Dermis microvascular lymphatic vessel endothelial cell (primary cell): ENCODE results near the gene PGRMC1. TPM values are rescaled to one million over a fixed set of nuclear protein-coding genes. Genes with fewer than 3 reads are reported as not detected.
"Not testable (repeated sequence)": the region's sequence is repeated elsewhere in the genome, so short reads cannot be mapped to it uniquely, and the experiment has no call there.

ENCODE experiments used
- DNase-seq, 2 donors: peaks; one replicate each; pipeline versions ENCODE4 v3.0.0 to v3.0.0-alpha.2; 2010; ENCODE audit warnings: low read depth in 2 of 2
- total RNA-seq: library from RNA; depleted of rRNA; stranded (reverse); fragments of >200 nt; gene quantifications from 2 replicates; pipeline ENCODE4 v1.2.1, GENCODE V29; 2014

Gene PGRMC1
- total RNA-seq, 1 donor from 2014 or later, result 72.7 TPM

DNA sequence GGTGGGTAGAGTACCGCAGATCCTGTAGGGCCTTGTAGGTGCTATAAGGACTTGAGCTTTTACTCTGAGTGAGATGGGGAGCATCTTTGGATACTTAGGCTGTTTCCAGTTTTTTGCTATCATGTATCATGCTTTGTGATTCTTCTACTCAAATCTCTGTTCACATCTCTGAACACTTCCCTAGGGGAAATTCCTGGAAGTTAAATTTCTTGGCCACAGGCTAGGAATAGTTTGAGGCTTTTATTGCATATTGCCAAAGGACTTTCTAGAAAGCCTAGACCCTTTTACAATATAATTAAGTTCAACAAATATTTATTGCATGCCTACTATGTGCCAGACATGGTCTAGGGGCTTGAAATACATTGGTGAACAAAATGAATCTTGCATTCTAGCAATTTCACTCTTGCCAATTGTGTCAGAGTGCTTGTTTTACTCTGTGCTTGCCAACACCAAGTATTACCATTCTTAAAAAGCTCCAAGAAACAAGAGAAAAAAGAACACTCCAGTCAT lies 4.1 kb upstream of the PGRMC1 start:
- no peak for DNase-seq

DNA sequence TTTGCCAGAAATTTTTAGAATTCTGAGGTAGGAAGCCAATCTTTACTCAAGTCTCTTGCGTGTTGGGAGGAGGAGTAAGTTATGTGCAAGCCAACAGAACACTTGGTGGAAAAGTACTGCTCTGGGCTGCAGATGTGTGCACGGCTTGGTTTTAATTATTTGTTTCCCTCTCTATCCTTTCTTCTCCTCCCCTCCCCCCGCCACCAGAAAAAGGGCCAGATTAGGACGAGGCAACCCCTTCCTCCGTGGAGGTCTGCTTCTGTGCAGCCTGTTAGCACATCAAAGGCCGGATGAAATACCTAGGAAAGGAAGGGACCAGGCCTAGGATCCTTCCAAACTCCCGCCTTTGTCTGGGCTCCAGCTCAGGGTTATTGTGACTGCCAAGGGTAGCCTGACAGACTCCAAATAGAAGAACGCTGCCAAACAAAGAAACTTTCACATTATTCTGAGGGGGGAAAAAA lies 1.0 kb upstream of the PGRMC1 start:
- DNase-seq, result no peak

DNA sequence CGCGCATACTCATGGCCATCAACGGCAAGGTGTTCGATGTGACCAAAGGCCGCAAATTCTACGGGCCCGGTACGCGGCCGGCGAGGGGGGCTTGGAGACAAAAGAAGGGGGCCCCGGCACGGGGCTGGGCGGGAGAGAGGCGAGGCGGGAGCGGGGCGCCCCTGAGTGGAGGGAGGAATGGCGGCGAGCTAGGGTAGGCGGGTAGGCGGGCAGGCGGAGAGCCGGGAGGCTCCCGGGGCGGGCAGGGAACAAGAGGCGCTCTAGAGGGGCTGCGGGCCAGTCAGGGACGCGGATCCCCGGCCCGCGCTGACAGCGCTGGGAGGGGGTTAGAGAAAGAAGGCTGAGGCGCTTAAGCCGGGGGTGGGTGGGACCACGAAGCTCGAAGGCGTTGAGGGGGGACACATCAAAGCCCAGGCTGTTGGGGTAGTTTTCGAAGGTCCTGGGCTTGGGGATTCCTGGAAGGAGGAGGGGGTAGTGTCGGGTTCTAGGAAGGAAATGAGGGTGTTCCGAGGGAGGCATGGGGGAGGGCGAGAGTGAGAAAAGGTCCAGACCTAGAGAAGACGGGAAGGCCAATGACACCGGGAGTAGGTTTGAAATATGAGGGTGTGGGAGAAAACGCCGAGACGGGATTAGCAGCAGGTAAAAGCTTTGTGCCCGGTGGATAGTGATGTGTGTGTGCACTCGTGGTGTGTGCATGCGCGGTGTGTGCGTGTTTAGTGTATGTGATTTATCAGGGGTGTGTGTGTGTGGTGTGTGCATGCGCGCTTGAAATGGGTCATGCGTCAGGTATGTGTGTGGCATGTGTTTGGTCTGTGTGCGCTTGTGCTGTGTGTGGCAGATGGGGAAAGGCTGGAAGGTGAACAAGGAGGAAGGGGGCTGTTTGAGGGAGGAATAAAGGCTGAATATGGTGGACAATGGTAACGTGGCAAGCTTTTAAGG lies 807 bp downstream of the PGRMC1 start:
- peak in 1 of 2 donors; percentile 61 for DNase-seq

DNA sequence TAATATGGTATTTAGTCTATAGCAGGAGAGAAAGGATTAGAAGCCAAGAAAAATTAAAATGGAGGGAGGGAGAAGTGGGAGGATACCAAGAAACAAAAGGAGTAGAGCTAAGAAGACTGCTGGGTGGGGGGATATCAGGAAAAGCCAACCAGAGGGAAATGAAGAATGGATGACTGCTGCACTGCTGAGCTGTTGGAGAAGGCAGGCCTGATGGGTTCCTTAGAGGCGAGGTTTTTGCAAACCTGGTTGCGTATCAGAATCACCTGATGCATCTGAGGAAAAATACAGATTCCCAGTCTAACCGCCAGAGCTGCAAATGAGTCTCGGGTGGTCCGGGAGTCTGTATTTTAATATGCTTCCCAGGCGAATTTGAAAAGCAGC lies 1.5 kb downstream of the PGRMC1 start:
- DNase-seq, result no peak

DNA sequence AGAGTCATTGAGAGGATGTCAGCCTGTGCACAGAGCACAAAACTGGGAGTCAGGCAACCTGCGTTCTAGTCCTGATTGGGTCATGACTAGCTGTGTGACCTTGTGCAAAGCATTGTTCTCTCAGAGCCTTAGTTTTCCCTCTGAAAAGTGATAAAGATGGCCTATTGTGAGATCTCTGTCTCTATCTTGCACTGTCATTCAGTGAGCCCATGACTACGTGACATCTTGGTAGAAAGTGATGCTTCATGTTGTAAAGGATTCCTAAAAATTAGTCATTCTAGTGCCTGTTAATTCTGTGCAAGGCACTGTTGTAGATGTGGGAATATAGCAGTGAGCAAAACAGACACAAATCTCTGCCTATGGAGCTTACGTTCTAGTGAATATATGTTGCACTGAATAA lies 2.5 kb downstream of the PGRMC1 start:
- no peak for DNase-seq

DNA sequence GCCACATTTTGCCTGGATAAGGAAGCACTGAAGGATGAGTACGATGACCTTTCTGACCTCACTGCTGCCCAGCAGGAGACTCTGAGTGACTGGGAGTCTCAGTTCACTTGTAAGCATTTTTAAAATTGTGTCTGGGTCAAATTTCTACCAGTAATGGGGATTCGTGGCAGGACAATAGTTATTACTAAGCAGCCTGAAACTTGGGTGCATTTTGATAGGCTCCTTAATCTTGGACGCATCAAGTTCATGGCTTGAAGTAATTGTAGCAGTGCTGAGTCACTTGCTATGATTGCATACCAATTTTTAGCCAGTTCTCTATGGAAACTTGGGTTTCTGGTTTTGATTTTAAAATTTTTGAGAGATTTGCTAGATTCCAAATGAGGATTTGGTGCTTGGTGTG lies 4.3 kb downstream of the PGRMC1 start:
- no peak for DNase-seq

DNA sequence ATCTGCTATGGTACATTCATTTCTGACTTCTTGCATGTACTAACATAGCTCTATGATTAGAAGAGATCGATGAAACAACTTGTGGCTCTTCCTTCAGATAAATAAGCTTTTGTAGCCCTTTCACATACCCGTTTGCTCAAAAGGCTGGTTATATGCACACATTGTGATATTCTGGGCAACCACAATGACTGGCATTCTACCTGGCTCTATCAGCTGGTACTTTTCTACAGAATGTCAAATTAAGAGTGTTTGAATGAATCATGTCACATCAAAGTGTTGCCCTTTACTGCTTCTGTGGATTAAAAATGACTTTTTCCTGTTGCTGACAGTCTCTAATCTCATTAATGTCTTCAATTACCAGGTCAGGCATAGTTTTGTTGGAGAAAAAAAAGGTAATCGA lies 11.6 kb downstream of the PGRMC1 start:
- DNase-seq, result no peak

DNA sequence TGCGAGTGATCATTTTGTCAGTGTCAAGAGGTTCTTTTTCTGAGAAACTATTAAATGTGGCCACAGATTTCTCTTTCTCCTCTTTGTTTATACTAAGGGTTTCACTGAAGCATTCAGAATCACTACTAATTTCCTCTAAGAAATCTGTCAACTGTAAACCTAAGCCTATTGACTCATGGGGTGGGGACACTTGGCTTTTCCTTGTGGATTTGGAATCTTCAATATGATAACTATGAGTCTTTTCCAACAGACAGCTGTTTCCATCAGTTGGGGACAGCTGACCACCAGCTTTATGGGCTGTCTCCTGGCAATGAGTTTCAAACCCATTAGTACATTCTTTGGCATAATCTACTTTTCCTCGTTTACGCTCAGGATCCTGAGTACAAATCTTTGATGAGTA lies 13.8 kb downstream of the PGRMC1 start:
- no peak for DNase-seq

DNA sequence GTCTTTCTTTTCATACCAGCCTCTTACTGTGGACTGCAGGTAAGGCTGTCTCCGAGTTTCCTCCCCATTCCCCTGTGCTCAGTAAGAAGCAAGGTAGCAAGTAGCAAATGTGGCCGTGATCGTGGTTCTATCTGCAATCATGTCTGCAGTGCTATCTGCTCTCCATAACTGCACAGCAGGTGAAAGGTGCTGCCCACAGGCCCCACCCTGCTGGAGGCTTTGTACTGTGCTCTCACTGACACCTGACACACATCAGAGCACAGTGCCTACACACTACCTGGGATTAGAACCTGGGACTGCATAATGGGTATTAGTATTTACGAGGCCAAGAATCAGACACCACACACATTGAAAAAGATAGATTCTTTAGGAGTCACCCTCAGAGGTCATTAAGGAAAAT lies 15.3 kb downstream of the PGRMC1 start:
- DNase-seq, result no peak

DNA sequence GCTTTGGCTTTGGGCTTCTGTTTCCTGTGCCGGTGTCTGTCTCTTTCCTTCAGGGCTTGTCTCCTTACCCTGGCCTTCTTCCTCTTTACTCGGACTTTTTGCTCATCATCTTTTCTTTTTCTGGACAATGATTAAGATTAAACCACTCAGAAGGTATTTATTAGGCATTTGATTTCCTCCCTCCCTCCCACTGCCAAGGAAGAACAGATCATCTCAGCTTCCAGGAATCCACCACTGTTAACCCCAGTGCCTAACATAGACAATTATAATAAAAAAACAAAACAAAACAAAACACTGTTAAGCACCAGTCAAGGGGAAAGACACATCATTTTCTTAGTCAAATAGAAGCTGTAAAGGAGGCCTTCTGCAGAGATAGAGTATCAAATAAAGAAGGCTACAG lies 16.6 kb downstream of the PGRMC1 start:
- DNase-seq, result no peak

DNA sequence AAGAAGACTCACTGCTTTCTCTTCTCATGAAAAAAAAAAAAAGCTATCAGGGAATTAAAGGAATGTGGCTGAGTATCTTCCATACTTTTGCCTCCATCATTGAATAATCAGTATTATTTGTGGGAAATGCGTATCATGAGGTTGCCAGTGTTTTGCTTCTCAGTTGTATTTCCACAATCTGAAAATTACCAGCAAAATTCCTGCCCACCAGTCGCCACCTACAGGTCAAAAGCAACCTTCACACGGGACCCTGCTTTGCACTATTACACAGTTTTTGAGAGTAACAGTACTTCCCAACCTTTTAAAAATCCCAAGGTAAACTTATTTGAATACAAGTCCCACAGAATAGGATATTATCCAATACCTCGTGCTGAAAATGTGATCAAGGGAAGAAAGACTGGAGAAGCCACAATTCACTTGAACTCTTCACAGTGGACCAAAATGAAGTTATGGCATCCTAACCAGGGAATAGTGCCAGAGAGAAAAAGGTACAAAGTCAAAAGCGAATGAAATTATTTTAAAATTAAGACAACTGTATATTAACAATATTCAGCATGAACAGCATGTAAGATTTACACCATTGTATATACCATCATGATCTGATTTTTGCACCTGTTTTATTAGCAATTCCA lies 30.4 kb downstream of the PGRMC1 start:
- DNase-seq, result peak; percentile 5 to 12

DNA sequence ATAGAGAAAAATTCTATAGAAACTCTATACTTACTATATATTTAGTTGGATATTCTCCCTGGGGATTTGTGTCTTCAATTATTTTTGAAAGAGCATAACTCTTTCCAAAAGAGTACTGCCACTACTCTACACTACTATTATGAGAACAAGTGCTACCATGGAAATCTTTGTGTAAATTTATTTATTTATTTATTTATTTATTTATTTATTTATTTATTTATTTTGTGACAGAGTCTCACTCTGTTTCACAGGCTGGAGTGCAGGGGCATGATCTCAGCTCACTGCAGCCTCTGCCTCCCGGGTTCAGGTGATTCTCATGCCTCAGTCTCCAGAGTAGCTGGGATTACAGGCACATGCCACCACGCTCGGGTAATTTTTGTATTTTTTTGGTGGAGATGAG lies 31.0 kb downstream of the PGRMC1 start:
- DNase-seq, result not testable (repeated sequence)

DNA sequence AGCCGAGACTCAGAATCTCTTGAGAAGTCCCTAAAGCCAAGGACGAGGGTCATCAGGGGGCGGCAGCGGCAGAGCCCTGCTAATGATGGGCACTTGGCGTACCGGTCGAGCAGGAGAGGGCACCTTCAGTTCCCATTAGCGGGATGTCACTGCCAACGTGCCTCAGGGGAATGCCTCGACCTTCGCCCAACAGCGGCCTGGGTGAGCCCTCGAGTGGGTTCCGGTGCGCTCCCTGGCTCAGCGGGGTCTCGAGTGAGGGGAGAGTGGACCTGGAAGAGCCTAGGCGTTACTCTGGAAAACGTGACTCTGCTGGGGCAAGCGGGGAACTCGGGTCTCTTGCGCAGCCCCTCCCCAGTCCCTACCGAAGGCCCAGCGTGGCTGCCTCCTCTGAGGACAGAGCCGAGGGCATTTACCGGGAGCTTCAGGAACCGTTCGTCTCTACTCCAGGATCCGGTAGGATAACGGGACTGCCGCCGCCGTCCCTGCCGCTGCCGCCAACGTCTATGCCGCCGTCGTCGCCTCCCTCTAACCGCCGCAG lies 36.9 kb downstream of the PGRMC1 start:
- no peak for DNase-seq

DNA sequence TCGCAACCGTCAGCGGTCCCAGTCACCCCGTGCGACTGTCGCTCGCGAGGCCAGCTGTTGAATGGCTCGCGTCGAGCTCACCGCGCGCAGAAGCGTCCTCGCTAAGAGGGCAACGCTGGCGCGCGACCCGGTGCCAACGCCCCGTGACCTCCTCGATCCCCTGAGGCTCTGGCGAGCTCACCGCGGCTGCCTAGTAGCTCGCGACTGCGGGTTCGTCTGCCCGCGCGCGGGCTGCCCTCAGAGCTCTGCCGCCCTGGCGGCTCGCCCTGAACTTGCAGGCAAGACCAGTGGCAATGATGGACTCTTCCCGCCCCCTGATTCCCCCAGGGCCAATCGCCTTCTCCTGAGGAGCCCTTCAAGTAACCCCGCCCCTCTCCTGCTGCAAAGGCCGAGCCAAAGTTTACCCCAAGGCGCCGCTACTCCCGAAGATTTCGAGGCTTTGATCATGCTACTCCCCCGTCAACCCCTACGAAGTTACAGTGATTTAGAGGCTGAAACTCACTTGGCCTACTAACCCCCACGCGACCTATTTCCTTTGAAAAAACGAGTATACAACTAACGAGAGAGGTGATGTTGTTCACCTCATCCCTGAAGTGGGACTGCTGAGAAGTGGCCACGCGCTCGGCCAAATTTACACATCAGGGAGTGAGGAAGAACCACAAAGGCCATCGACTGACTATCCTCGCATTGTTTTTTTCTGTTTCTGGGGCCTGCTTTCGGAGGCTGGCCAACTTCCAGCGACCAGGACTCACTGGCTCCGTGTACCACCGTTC lies 37.5 kb downstream of the PGRMC1 start:
- peak in 1 of 2 donors; percentile 30 for DNase-seq

DNA sequence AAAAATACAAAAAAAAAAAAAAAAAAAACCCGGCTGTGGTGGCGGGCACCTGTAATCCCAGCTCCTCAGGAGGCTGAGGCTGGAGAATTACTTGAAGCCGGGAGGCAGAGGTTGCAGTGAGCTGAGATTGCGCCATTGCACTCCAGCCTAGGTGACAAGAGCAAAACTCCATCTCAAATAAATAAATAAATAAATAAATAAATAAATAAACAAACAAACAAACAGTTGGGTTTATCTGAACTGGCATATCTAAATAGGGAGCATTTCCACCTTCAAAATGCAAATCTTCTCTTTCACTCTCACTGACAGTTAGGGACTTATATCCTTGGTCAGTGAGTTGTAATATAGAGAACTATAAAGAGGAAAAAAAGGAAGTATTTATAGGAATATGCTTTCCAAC lies 46.3 kb downstream of the PGRMC1 start:
- not testable (repeated sequence) for DNase-seq

DNA sequence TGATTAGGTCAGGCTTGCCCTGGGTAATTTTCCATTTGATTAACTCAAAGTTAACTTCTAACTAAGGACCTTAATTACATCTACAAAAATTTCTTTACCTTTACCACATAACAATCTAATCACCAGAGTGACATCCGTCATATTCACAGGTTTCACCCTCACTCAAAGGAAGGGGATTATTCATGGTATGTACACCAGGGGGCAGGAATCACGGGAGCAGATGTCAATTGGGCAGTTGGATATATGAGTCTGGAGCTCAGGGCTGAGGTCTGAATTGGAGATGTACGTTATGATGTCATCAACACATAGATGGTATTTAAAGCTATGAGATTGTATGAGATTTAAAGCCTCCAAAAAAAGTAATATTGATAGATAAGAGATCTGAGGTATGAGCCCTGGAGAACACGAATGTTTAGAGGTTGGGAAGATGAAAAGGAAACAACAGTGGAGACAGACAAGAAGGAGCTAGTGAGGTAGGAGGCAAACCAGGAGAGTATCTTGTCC lies 52.9 kb downstream of the PGRMC1 start:
- DNase-seq, result no peak

DNA sequence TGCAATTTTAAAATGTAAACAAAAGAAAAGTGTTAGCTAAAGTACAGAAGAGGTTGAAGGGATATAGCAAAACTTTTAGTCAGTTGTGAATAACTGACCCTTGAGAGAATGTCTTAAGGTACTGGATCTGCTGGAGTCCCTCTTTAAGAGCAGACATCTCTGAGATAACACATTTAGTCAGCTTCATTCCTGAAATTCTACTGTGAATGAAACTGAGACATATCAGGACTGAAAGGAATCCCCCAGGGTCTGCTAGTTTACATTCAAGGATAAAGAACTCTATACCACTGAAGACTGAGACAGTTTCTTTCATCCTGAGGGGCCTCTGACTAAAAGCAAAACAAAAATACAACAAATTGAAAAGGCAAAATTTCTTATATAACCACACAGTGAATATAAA lies 54.4 kb downstream of the PGRMC1 start:
- DNase-seq, result no peak

DNA sequence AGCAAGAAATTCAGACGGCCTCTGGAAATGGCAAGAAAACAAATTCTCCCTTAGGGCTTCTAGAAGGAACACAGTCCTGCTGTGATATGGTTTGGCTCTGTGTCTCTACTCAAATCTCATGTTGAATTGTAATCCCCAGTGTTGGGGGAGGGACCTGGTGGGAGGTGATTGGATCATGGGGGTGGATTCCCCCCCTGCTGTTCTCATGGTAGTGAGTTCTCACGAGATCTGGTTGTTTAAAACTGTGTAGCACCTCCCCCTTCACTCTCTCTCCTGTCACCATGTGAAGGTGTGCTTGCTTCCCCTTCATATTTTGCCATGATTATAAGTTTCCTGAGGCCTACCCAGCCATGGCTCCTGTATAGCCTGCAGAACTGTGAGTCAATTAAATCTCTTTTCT lies 55.2 kb downstream of the PGRMC1 start:
- not testable (repeated sequence) for DNase-seq

DNA sequence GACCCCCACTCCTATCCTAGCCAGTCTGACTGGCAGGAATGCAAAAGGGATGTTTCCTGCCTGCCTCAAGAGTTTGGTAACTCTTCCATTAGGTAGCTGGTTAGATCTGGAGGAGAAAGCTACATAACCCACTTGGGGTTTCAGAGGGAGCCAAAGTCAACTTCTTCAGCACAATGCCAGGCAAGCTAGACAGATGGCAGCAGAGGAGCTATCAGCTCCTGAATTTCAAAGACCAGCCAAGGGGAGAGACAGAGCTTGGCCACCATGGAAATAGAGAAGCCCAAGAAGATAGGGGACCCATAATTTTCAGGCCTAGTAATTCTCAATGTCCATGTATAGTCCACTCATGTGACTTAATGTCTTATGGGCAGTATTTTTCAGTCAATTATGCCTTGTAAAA lies 56.4 kb downstream of the PGRMC1 start:
- DNase-seq, result no peak
